Endothelial cell of umbilical vein (primary cell): ENCODE measurements around the gene S100A16. TPM values are rescaled to one million over a fixed set of nuclear protein-coding genes. Genes with fewer than 3 reads are reported as not detected.

ENCODE experiments used
- BruUV-seq: library from RNA; stranded (reverse); fragments of 400-500 nt; replicated peaks from 2 replicates; lab custom pipeline; 2021; lab: Mats Ljungman, UMichigan
- CTCF ChIA-PET: fragments of 300-600, 350-600 bp; sonication (Branson Sonifier 250); formaldehyde crosslinking; loops from one replicate; lab custom pipeline; 2021; ENCODE audit warnings: antibody characterized with exemption, inconsistent platforms; lab: Charles Lee
- POLR2A ChIA-PET: fragments of 300-600, 350-600 bp; sonication (Branson Sonifier 250); formaldehyde crosslinking; loops from one replicate; lab custom pipeline; 2021; ENCODE audit warnings: antibody characterized with exemption, inconsistent platforms; lab: Charles Lee
- DNase-seq: peaks from one replicate; pipeline ENCODE4 v3.0.0-alpha.2; 2011; ENCODE audit warnings: low read depth, low spot score
- FAIRE-seq: peaks from 2 replicates; lab custom pipeline; 2011; peaks lifted over from hg19 to GRCh38; lab: Jason Lieb, UNC
- H2AFZ ChIP-seq: 2 replicates; pipeline ENCODE4 v1.6.0; 2012; ENCODE audit warnings: low read depth, low read length, control low read depth, inconsistent platforms
- H3K27ac ChIP-seq: 2 replicates; pipeline ENCODE4 v1.5.1; 2011; ENCODE audit warnings: low read depth, mild to moderate bottlenecking, control low read depth, low read length, moderate library complexity; ENCODE audit not compliant: insufficient read depth
- H3K27me3 ChIP-seq, 2 experiments: 2 replicates each; pipeline versions ENCODE4 v1.6.0 to v1.6.1; 2011; ENCODE audit warnings: low read length in 2 of 2, mixed read lengths in 1 of 2; ENCODE audit not compliant: control insufficient read depth in 2 of 2, insufficient read depth in 2 of 2
- H3K36me3 ChIP-seq, 2 experiments: 2 replicates in 1 of 2; 3 replicates in 1 of 2; pipeline ENCODE4 v1.5.1; 2011; ENCODE audit warnings: low read length in 2 of 2, mild to moderate bottlenecking in 1 of 2, moderate library complexity in 1 of 2; ENCODE audit not compliant: control insufficient read depth in 2 of 2, insufficient read depth in 2 of 2; ENCODE audit errors: extremely low read depth in 1 of 2
- H3K4me1 ChIP-seq: 3 replicates; pipeline ENCODE4 v1.5.1; 2011; ENCODE audit warnings: mild to moderate bottlenecking, low read length; ENCODE audit not compliant: control insufficient read depth, insufficient read depth; ENCODE audit errors: extremely low read depth
- H3K4me2 ChIP-seq: 2 replicates; pipeline ENCODE4 v1.6.1; 2011; ENCODE audit warnings: low read length, control low read depth, mixed read lengths; ENCODE audit not compliant: insufficient read depth
- H3K4me3 ChIP-seq, 3 experiments: fragments of 200-600 bp in 1 of 3; sonication (generic), shearing (Covaris generic) in 1 of 3; replicated peaks in 1 of 3; 2 replicates each; pipeline ENCODE4 v1.5.1; 2011 to 2016; ENCODE audit warnings: control low read depth in 3 of 3, low read length in 3 of 3, mild to moderate bottlenecking in 2 of 3, inconsistent platforms in 1 of 3, low read depth in 1 of 3, moderate library complexity in 1 of 3; ENCODE audit not compliant: insufficient read depth in 1 of 3
- H3K79me2 ChIP-seq: 2 replicates; pipeline ENCODE4 v1.6.0; 2012; ENCODE audit warnings: low read length, inconsistent platforms; ENCODE audit not compliant: control insufficient read depth, insufficient read depth
- H3K9ac ChIP-seq: replicated peaks from 2 replicates; pipeline ENCODE3; 2011; ENCODE audit warnings: low read length, control low read depth; ENCODE audit not compliant: insufficient read depth; ENCODE audit errors: extremely low read depth
- H3K9me1 ChIP-seq: replicated peaks from 3 replicates; pipeline ENCODE4 v1.6.0; 2011; ENCODE audit warnings: mild to moderate bottlenecking, low read length; ENCODE audit not compliant: control insufficient read depth, insufficient read depth; ENCODE audit errors: extremely low read depth
- H3K9me3 ChIP-seq: replicated peaks from 2 replicates; pipeline ENCODE4 v1.5.1; 2012; ENCODE audit warnings: low read length, inconsistent platforms; ENCODE audit not compliant: control insufficient read depth, insufficient read depth
- H4K20me1 ChIP-seq: replicated peaks from 2 replicates; pipeline ENCODE3; 2011; ENCODE audit warnings: mild to moderate bottlenecking, low read length; ENCODE audit not compliant: control insufficient read depth, insufficient read depth; ENCODE audit errors: extremely low read depth
- FOS ChIP-seq: IDR thresholded peaks from 2 replicates; pipeline ENCODE4 v1.6.1; 2011; ENCODE audit warnings: mild to moderate bottlenecking, low read length, moderate library complexity, borderline replicate concordance; ENCODE audit not compliant: insufficient read depth
- GATA2 ChIP-seq: IDR thresholded peaks from 2 replicates; pipeline ENCODE4 v1.7.0; 2011; ENCODE audit warnings: low read depth, mild to moderate bottlenecking, moderate library complexity, mixed read lengths, low read length; ENCODE audit not compliant: insufficient read length, insufficient read depth
- MAX ChIP-seq: IDR thresholded peaks from 2 replicates; pipeline ENCODE4 v1.6.1; 2011; ENCODE audit not compliant: insufficient read depth, insufficient read length
- POLR2AphosphoS5 ChIP-seq: IDR thresholded peaks from 2 replicates; pipeline ENCODE4 v1.6.1; 2012; ENCODE audit warnings: low read depth, mild to moderate bottlenecking, control low read depth, low read length, moderate library complexity; ENCODE audit not compliant: insufficient read depth
- dilution Hi-C: fragments of 300-500 bp; cut with MboI; formaldehyde crosslinking; loops from one replicate; pipeline ENCODE4 v1.15.0; 2019; ENCODE audit warnings: low sequenced_read_pairs; ENCODE audit not compliant: extremely low pct_ligation_motif_present
- intact Hi-C: fragments of 100-400 bp; cut with micrococcal nuclease; formaldehyde crosslinking; loops from one replicate; pipeline ENCODE4 v1.10.0; 2022
- polyA plus RNA-seq, 4 experiments: library from polyadenylated mRNA; depleted of rRNA in 3 of 4; stranded (reverse) in 3 of 4; unstranded in 1 of 4; fragments of >200 nt; gene quantifications; 2 replicates each; pipeline versions ENCODE4 v1.2.1 to v1.2.3, GENCODE V29; 2011 to 2012; ENCODE audit warnings: missing spikeins in 1 of 4
- total RNA-seq: library from RNA; stranded (reverse); gene quantifications from 2 replicates; pipeline ENCODE4 v1.2.3, GENCODE V29; 2021
- TF ChIP-seq, protein P1 (sequence below), 2 donors: IDR thresholded peaks; 1 replicate in 1 of 2; 2 replicates in 1 of 2; pipeline ENCODE4 v1.5.1; 2011; ENCODE audit warnings: low read length in 2 of 2, mild to moderate bottlenecking in 2 of 2, moderate library complexity in 2 of 2, control low read depth in 1 of 2, inconsistent platforms in 1 of 2, low read depth in 1 of 2; ENCODE audit not compliant: insufficient read depth in 1 of 2; ENCODE audit errors: extremely low read depth in 1 of 2

Gene S100A16
- total and polyA plus RNA-seq, 2 donors (not counting 3 experiments of a cell fraction or from before 2014, with no cell fraction given), result 701 to 1,770 TPM

DNA sequence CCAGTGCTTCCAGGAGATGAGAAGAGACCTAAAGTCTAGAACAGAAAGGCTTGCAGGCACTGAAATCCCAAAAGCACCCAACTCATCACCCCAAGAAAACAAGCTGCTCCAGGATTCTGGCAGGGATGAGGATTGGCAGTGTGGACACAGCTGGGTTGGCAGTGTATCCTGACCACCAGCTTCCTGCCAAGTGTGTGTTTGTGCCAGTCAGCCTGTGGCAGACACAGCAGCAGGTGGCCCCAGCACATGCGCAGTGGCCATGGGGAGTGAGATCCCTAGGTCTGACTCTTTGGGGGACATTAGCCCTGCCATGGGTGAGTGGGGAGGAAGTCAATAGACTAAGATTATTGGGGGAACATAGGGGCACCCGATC, 36.9 kb upstream of the S100A16 start:
- peaks cover 8% of the 10 kb centered on the region for H3K4me1 ChIP-seq
- dilution Hi-C loops (no loop called here), intact Hi-C loops (no loop called here)
- H3K9me3 ChIP-seq, result no peaks in the 10 kb centered on the region
- BruUV-seq, result no TSS peak
- POLR2A ChIA-PET, result no interaction called here
- H3K79me2 ChIP-seq, result no peaks in the 10 kb centered on the region
- H4K20me1 ChIP-seq, result no peaks in the 10 kb centered on the region
- H3K4me3 ChIP-seq, result no peak overlapping the region
- H2AFZ ChIP-seq, result no peak overlapping the region
- H3K27me3 ChIP-seq, result no peaks in the 10 kb centered on the region
- DNase-seq, result no peak
- H3K9me1 ChIP-seq, result no peaks in the 10 kb centered on the region
- H3K36me3 ChIP-seq, result peaks cover 7 to 14% of the 10 kb centered on the region in 2 experiments
- TF ChIP-seq POLR2AphosphoS5 (no peak), GATA2 (no peak), MAX (no peak), FOS (no peak)
- TF ChIP-seq, protein P1, sequence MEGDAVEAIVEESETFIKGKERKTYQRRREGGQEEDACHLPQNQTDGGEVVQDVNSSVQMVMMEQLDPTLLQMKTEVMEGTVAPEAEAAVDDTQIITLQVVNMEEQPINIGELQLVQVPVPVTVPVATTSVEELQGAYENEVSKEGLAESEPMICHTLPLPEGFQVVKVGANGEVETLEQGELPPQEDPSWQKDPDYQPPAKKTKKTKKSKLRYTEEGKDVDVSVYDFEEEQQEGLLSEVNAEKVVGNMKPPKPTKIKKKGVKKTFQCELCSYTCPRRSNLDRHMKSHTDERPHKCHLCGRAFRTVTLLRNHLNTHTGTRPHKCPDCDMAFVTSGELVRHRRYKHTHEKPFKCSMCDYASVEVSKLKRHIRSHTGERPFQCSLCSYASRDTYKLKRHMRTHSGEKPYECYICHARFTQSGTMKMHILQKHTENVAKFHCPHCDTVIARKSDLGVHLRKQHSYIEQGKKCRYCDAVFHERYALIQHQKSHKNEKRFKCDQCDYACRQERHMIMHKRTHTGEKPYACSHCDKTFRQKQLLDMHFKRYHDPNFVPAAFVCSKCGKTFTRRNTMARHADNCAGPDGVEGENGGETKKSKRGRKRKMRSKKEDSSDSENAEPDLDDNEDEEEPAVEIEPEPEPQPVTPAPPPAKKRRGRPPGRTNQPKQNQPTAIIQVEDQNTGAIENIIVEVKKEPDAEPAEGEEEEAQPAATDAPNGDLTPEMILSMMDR (IDR thresholded peaks at IDR 0.05; ENCODE audit: extremely low read depth in 1 of 2, insufficient read depth in 1 of 2, low read depth in 1 of 2, low read length in 2 of 2), result no peak
- no peak overlapping the region for H3K9ac ChIP-seq
- CTCF ChIA-PET, result interaction anchor here (1.3 kb wide), 1 partner anchor 77 kb away, joined by 6 read pairs; no protein-coding TSS in a partner anchor
- no peak overlapping the region for H3K27ac ChIP-seq
- H3K4me2 ChIP-seq, result no peak overlapping the region
- no peak for FAIRE-seq
